ENCODE results near the gene PIAS1. TPM values are rescaled to one million over a fixed set of nuclear protein-coding genes. Genes with fewer than 3 reads are reported as not detected.

Gene PIAS1
- total and polyA plus RNA-seq, 2 donors from 2014 or later = 10.6 to 44.3 TPM

DNA sequence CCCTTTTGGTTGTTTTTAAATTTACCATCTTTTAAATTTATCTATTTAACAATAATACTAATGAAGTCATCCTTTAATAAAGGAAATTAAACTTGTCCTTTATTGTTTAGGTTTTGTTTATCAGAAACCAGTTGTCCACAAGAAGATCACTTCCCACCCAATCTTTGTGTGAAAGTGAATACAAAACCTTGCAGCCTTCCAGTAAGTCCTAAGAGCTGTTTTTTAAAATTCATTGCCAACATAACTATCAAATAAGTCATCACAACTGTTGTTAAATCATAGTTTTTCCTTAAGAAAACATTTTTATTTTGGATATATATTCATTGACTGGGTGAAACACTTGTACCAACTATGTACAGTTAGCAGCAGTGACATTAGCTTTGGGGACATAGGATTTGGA lies 91.6 kb downstream of the PIAS1 start:
- intact Hi-C loops (cut with DNase I) = no loop called here
- no peak overlapping the region for H3K4me3 ChIP-seq (ENCODE audit: low read length in 3 of 3)
- H3K27me3 ChIP-seq (ENCODE audit: control insufficient read depth, insufficient read depth, low read length) = no peaks in the 10 kb centered on the region
- TF ChIP-seq, protein P1, sequence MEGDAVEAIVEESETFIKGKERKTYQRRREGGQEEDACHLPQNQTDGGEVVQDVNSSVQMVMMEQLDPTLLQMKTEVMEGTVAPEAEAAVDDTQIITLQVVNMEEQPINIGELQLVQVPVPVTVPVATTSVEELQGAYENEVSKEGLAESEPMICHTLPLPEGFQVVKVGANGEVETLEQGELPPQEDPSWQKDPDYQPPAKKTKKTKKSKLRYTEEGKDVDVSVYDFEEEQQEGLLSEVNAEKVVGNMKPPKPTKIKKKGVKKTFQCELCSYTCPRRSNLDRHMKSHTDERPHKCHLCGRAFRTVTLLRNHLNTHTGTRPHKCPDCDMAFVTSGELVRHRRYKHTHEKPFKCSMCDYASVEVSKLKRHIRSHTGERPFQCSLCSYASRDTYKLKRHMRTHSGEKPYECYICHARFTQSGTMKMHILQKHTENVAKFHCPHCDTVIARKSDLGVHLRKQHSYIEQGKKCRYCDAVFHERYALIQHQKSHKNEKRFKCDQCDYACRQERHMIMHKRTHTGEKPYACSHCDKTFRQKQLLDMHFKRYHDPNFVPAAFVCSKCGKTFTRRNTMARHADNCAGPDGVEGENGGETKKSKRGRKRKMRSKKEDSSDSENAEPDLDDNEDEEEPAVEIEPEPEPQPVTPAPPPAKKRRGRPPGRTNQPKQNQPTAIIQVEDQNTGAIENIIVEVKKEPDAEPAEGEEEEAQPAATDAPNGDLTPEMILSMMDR (IDR thresholded peaks at IDR 0.05; ENCODE audit: borderline replicate concordance, extremely low read depth, insufficient read depth) = no peak
- H3K27ac ChIP-seq (ENCODE audit: low read depth in 2 of 2, low read length in 2 of 2) = no peak overlapping the region
- FAIRE-seq (no peak), DNase-seq (no peak)
- no peaks in the 10 kb centered on the region for H3K4me1 ChIP-seq (ENCODE audit: control insufficient read depth in 2 of 3, insufficient read depth in 2 of 3, low read depth in 1 of 3, low read length in 3 of 3)
- no peaks in the 10 kb centered on the region for H3K9me3 ChIP-seq (ENCODE audit: control insufficient read depth in 2 of 3, insufficient read depth in 1 of 3, low read length in 3 of 3)
- peaks cover 0 to 10% (median 3%) of the 10 kb centered on the region in 3 donors for H3K36me3 ChIP-seq (ENCODE audit: control insufficient read depth in 2 of 3, insufficient read depth in 3 of 3, low read length in 3 of 3)
- no peak overlapping the region for H3K9ac ChIP-seq (ENCODE audit: low read length in 3 of 3)

DNA sequence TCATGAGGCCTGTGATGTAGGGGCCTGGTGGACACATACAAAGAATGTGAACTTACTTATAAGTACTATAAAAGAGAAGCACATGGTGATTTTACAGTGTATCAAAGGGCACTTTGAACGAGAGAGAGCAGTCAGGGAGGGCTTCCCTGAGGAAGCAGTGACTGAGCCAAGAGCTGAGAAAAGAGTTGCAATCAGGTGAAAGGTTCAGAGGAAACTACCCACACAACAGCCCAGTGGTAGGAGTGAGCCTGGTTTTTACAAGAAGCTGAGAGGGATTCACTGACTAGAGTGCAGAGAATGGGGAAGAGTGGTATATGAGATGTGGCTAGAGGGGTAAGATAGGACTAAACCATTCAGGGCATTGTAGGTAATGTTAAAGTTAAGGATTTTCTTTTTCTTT lies 93.9 kb downstream of the PIAS1 start:
- Histone ChIP-seq H3K27ac (ENCODE audit: low read depth in 2 of 2, low read length in 2 of 2) (no peak overlapping the region), H3K9me3 (ENCODE audit: control insufficient read depth in 2 of 3, insufficient read depth in 1 of 3, low read length in 3 of 3) (no peaks in the 10 kb centered on the region), H3K4me3 (ENCODE audit: low read length in 3 of 3) (no peak overlapping the region), H3K4me1 (ENCODE audit: control insufficient read depth in 2 of 3, insufficient read depth in 2 of 3, low read depth in 1 of 3, low read length in 3 of 3) (no peaks in the 10 kb centered on the region), H3K27me3 (ENCODE audit: control insufficient read depth, insufficient read depth, low read length) (no peaks in the 10 kb centered on the region), H3K36me3 (ENCODE audit: control insufficient read depth in 2 of 3, insufficient read depth in 3 of 3, low read length in 3 of 3) (peaks cover 0 to 10% (median 3%) of the 10 kb centered on the region in 3 donors), H3K9ac (ENCODE audit: low read length in 3 of 3) (no peak overlapping the region)
- FAIRE-seq = no peak
- intact Hi-C loops (cut with DNase I) = no loop called here
- TF ChIP-seq, protein P1 (IDR thresholded peaks at IDR 0.05; ENCODE audit: borderline replicate concordance, extremely low read depth, insufficient read depth) = no peak
- no peak for DNase-seq

DNA sequence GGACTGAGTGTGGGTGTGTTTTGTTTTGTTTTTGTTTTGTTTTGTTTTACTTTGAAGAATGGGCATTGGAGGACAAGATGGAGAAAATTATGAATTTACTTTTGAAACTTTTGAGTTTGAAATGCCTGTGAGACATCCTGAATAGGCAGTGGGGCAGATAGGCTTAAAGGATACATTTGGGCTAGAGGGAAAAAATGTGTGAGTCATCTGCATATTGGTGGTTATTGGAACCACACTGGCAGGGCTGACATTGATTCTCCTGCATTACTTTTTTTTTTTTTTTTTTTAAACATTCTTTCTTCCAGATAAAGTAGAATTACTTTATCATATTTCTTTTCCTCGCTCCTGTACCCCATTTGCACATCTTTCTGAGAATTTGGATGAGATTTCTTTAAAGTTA lies 94.9 kb downstream of the PIAS1 start:
- H3K4me1 ChIP-seq (ENCODE audit: control insufficient read depth in 2 of 3, insufficient read depth in 2 of 3, low read depth in 1 of 3, low read length in 3 of 3) = no peaks in the 10 kb centered on the region
- H3K9me3 ChIP-seq (ENCODE audit: control insufficient read depth in 2 of 3, insufficient read depth in 1 of 3, low read length in 3 of 3) = no peaks in the 10 kb centered on the region
- H3K27me3 ChIP-seq (ENCODE audit: control insufficient read depth, insufficient read depth, low read length) = no peaks in the 10 kb centered on the region
- H3K4me3 ChIP-seq (ENCODE audit: low read length in 3 of 3) = no peak overlapping the region
- intact Hi-C loops (cut with DNase I) = no loop called here
- TF ChIP-seq, protein P1 (IDR thresholded peaks at IDR 0.05; ENCODE audit: borderline replicate concordance, extremely low read depth, insufficient read depth) = no peak
- H3K36me3 ChIP-seq (ENCODE audit: control insufficient read depth in 2 of 3, insufficient read depth in 3 of 3, low read length in 3 of 3) = peaks cover 0 to 13% (median 3%) of the 10 kb centered on the region in 3 donors
- no peak overlapping the region for H3K27ac ChIP-seq (ENCODE audit: low read depth in 2 of 2, low read length in 2 of 2)
- no peak for DNase-seq
- no peak for FAIRE-seq
- no peak overlapping the region for H3K9ac ChIP-seq (ENCODE audit: low read length in 3 of 3)

DNA sequence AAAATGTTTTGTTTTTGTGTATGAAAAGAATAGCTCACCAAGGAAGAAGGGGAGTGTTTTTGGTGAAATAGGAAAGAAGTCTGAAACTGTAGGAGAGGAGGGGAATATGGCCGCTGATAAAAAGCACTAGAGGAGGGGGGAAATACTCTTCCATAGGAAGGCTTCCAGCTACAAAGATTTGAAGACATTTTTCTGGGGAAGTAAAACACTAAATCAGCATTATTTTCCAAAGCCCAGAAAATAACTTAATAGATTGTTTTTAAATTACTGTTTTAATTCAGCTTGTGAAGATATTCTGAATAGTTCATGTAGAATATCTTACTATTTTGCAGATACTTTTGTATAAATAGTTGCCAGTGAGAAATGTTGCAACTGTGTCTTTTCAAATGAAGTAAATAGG lies 96.1 kb downstream of the PIAS1 start:
- H3K27me3 ChIP-seq (ENCODE audit: control insufficient read depth, insufficient read depth, low read length) = no peaks in the 10 kb centered on the region
- no peak overlapping the region for H3K9ac ChIP-seq (ENCODE audit: low read length in 3 of 3)
- H3K4me3 ChIP-seq (ENCODE audit: low read length in 3 of 3) = no peak overlapping the region
- TF ChIP-seq, protein P1 (IDR thresholded peaks at IDR 0.05; ENCODE audit: borderline replicate concordance, extremely low read depth, insufficient read depth) = no peak
- no peak overlapping the region for H3K27ac ChIP-seq (ENCODE audit: low read depth in 2 of 2, low read length in 2 of 2)
- DNase-seq (no peak), FAIRE-seq (no peak)
- peaks cover 0 to 2% (median 0%) of the 10 kb centered on the region in 3 donors for H3K4me1 ChIP-seq (ENCODE audit: control insufficient read depth in 2 of 3, insufficient read depth in 2 of 3, low read depth in 1 of 3, low read length in 3 of 3)
- intact Hi-C loops (cut with DNase I) = loop anchor here (10.0 kb wide), 1 partner anchor 285 kb away; no protein-coding TSS in a partner anchor
- H3K9me3 ChIP-seq (ENCODE audit: control insufficient read depth in 2 of 3, insufficient read depth in 1 of 3, low read length in 3 of 3) = no peaks in the 10 kb centered on the region
- H3K36me3 ChIP-seq (ENCODE audit: control insufficient read depth in 2 of 3, insufficient read depth in 3 of 3, low read length in 3 of 3) = peaks cover 0 to 14% (median 5%) of the 10 kb centered on the region in 3 donors
